ENCODE measurements around the gene HAVCR1. TPM values are rescaled to one million over a fixed set of nuclear protein-coding genes. Genes with fewer than 3 reads are reported as not detected.

HAVCR1 gene
- total and polyA plus RNA-seq, 2 of the 13 experiments (the other 11 are each of a cell fraction or from before 2014, with no cell fraction given) = 0.93 to 12.3 TPM

GRCh38 chr5:157049605-157050004, 9.3 kb downstream of the HAVCR1 start (continued):
- TF ChIP-seq HNF1B (CRISPR knock-in tag; IDR thresholded peaks at IDR 0.05) (peak; percentile 40; the same call in 1 of the 2 replicates), CREM (IDR thresholded peaks at IDR 0.05) (no peak), CREM (CRISPR knock-in tag; IDR thresholded peaks at IDR 0.05) (no peak), HNF1A (IDR thresholded peaks at IDR 0.05; ENCODE audit: low read depth) (peak; percentile 87), HNF1A (CRISPR knock-in tag; IDR thresholded peaks at IDR 0.05; ENCODE audit: borderline replicate concordance) (no peak), MAX (IDR thresholded peaks at IDR 0.05) (no peak), CREB1 (IDR thresholded peaks at IDR 0.05) (no peak), CREB1 (CRISPR knock-in tag; IDR thresholded peaks at IDR 0.05) (peak; percentile 34; the same call in 1 of the 2 replicates), SOX13 (IDR thresholded peaks at IDR 0.05) (no peak), SOX13 (CRISPR knock-in tag; conservative IDR thresholded peaks at IDR 0.05 in 1 of 2, IDR thresholded peaks at IDR 0.05 in 1 of 2) (peak in 1 of 2 experiments; percentile 41; a peak in 1 of 4 replicates), FOXC1 (CRISPR knock-in tag; IDR thresholded peaks at IDR 0.05; ENCODE audit: borderline replicate concordance) (no peak), ZNF160 (CRISPR knock-in tag; IDR thresholded peaks at IDR 0.05) (no peak), BCL6 (CRISPR knock-in tag; IDR thresholded peaks at IDR 0.05) (peak; percentile 78), ARID5B (CRISPR knock-in tag; IDR thresholded peaks at IDR 0.05) (peak; percentile 84), ZBTB14 (CRISPR knock-in tag; IDR thresholded peaks at IDR 0.05) (no peak), ATF7-NPFF (CRISPR knock-in tag; IDR thresholded peaks at IDR 0.05; ENCODE audit: low read depth) (no peak), NFIC (IDR thresholded peaks at IDR 0.05; ENCODE audit: low read length) (no peak), ZNF468 (CRISPR knock-in tag; IDR thresholded peaks at IDR 0.05) (no peak)
